Testis (tissue), 3 donors: ENCODE data around the gene PDE6H. TPM values are rescaled to one million over a fixed set of nuclear protein-coding genes. Genes with fewer than 3 reads are reported as not detected.

Experiments used
- DNase-seq: peaks from one replicate; pipeline ENCODE4 v3.0.0-alpha.2; 2019
- H3K27ac ChIP-seq, 2 donors: fragments of 200-600 bp; sonication (generic); one replicate each; pipeline ENCODE4 v1.5.1; 2019
- H3K27me3 ChIP-seq: fragments of 200-600 bp; sonication (generic); one replicate; pipeline ENCODE4 v1.5.1; 2019
- H3K36me3 ChIP-seq: fragments of 200-600 bp; sonication (generic); one replicate; pipeline ENCODE4 v1.5.1; 2017; ENCODE audit warnings: low read depth; ENCODE audit errors: missing control alignments
- H3K4me1 ChIP-seq: fragments of 200-600 bp; sonication (generic); one replicate; pipeline ENCODE4 v1.5.1; 2019
- H3K4me3 ChIP-seq, 2 donors: fragments of 200-600 bp; sonication (generic); one replicate each; pipeline ENCODE4 v1.5.1; 2017 to 2019
- H3K9me3 ChIP-seq: fragments of 200-600 bp; sonication (generic); one replicate; pipeline ENCODE4 v1.5.1; 2017
- POLR2A ChIP-seq: fragments of 450-650 bp; IDR thresholded peaks from one replicate; pipeline ENCODE4 v1.6.1; 2017; ENCODE audit warnings: antibody characterized with exemption, mild to moderate bottlenecking, moderate library complexity
- WGBS, 2 donors: methylation state at CpG; one replicate each; pipeline ENCODE4 v1.1.5; 2018; 5-methylcytosine and 5-hydroxymethylcytosine counted together
- intact Hi-C: fragments of 100-400 bp; cut with DNase I; formaldehyde crosslinking; loops from one replicate; pipeline ENCODE4 v1.15.1; 2023; ENCODE audit warnings: low total_unique reads
- polyA plus RNA-seq: library from polyadenylated mRNA; stranded (reverse); fragments of 350-450 nt; fragmentation: Illumina TruSeq; extraction: RNeasy Lipid Tissue Mini Kit (QIAGEN cat#74804); gene quantifications from one replicate; pipeline ENCODE4 v1.2.3, GENCODE V29; 2014; ENCODE audit warnings: low read depth, low replicate concordance; ENCODE audit not compliant: insufficient read depth
- total RNA-seq, 2 donors: library from RNA; depleted of rRNA; stranded (reverse); fragments of >200 nt; gene quantifications; one replicate each; pipeline ENCODE4 v1.2.3, GENCODE V29; 2016
- TF ChIP-seq, protein P1 (sequence below), 3 experiments: fragments of 450-650 bp in 2 of 3; fragments of 200-600 bp in 1 of 3; sonication (generic) in 1 of 3; IDR thresholded peaks; one replicate each; pipeline ENCODE4 v1.5.1; 2016 to 2019; ENCODE audit warnings: antibody characterized with exemption in 3 of 3, mild to moderate bottlenecking in 2 of 3, moderate library complexity in 1 of 3

PDE6H gene
- total and polyA plus RNA-seq, 3 donors from 2014 or later = not detected

DNA sequence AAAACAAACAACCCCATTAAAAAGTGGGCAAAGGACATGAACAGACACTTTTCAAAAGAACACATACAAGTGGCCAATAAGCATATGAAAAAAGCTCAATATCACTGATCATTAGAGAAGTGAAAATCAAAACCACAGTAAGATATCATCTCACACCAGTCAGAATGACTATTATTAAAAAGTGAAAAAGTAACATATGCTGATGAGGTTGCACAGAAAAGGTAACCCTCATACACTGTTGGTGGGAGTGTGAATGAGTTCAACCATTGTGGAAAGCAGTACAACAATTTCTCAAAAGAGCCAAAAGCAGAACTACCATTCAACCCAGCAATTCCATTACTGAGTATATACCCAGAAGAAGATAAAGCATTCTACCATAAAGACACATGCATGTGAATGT, 18.2 kb downstream of the PDE6H start:
- Histone ChIP-seq H3K4me1 (peaks cover 4% of the 10 kb centered on the region), H3K36me3 (no peaks in the 10 kb centered on the region), H3K27me3 (no peaks in the 10 kb centered on the region), H3K27ac (no peak overlapping the region), H3K9me3 (no peaks in the 10 kb centered on the region), H3K4me3 (no peak overlapping the region)
- TF ChIP-seq POLR2A = no peak
- TF ChIP-seq, protein P1, sequence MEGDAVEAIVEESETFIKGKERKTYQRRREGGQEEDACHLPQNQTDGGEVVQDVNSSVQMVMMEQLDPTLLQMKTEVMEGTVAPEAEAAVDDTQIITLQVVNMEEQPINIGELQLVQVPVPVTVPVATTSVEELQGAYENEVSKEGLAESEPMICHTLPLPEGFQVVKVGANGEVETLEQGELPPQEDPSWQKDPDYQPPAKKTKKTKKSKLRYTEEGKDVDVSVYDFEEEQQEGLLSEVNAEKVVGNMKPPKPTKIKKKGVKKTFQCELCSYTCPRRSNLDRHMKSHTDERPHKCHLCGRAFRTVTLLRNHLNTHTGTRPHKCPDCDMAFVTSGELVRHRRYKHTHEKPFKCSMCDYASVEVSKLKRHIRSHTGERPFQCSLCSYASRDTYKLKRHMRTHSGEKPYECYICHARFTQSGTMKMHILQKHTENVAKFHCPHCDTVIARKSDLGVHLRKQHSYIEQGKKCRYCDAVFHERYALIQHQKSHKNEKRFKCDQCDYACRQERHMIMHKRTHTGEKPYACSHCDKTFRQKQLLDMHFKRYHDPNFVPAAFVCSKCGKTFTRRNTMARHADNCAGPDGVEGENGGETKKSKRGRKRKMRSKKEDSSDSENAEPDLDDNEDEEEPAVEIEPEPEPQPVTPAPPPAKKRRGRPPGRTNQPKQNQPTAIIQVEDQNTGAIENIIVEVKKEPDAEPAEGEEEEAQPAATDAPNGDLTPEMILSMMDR (IDR thresholded peaks at IDR 0.05) = no peak
- no peak for DNase-seq
- intact Hi-C loops = no loop called here

DNA sequence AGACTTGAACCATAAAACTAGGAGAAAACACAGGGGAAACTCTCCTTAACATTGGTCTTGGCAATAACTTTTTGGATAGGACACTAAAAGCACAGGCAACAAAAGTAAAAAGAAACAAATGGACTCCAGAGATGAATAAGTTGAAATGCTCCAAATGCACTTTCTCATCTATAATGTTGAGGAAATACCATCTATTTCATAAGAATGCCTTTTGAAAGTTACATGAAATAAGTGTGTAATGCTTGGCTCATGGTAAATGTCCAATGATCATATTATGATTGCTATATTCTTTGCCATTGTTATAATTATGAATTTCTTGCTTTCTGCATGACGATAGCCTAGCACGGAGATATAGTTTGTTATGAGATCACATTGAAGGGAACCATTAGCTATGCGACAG, 19.8 kb downstream of the PDE6H start:
- WGBS, 2 donors = 93 to 97% methylated on average over 3 of the region's 3 CpGs
- TF ChIP-seq, protein P1 (IDR thresholded peaks at IDR 0.05) = no peak
- no peak for TF ChIP-seq POLR2A
- no peak for DNase-seq
- Histone ChIP-seq H3K4me1 (peaks cover 4% of the 10 kb centered on the region), H3K4me3 (no peak overlapping the region), H3K27ac (no peak overlapping the region), H3K9me3 (no peaks in the 10 kb centered on the region), H3K27me3 (no peaks in the 10 kb centered on the region), H3K36me3 (no peaks in the 10 kb centered on the region)
- intact Hi-C loops = no loop called here

DNA sequence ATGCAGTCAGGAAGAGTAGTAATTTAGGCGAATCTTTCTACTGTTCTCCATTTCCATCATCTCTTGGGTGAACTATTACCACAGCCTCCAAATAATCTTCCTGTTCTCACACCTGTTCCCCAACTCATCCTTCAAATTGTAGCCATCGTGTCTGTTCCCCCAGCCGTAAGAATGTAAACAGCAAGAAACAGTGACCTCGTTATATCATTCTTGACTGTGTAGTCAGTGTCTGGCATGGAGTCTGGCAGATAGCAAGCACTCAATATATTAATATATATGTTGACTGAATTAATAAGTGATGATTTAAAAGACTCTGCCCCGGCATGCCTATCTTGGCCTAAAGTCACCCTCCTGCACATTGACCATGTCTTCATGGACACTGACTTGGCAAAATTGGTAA, 20.3 kb downstream of the PDE6H start:
- intact Hi-C loops = no loop called here

DNA sequence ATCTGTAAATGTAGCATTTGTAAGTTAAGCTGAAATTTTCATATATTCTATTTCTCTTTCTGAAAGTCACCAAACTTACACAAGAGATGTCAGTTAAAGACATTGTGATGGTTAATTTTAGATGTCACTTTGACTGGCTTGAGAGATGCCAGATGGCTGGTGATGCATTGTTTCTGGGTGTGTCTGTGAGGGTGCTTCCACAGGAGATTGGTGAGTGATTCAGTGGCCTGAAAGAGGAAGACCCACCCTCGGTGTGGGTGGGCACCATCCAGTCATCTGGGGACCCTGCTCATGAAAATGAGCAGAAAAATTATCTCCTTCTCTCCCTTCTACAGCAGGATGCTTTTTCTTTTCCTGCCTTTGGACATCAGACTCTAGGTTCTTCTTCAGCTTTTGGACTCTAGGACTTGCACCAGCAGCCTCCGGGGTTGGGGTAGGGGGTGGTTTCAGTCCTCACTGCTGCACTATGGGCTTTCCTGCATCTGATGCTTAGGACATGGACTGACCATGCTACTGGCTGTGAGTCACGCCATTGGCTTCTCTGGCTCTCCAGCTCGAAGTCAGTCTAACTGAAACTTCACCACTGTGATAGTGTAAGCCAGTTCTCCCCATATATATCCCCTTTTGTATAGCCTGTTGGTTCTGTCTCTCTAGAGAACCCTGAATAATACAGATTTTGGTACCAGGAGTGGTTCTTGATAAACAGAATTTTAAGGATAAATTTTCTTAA, 20.9 kb downstream of the PDE6H start:
- H3K36me3 ChIP-seq = no peaks in the 10 kb centered on the region
- no peaks in the 10 kb centered on the region for H3K9me3 ChIP-seq
- no peak overlapping the region for H3K4me3 ChIP-seq
- peaks cover 4% of the 10 kb centered on the region for H3K4me1 ChIP-seq
- WGBS, 2 donors = 82 to 85% methylated on average over 4 of the region's 4 CpGs
- DNase-seq = no peak
- H3K27ac ChIP-seq = no peak overlapping the region
- TF ChIP-seq POLR2A = no peak
- TF ChIP-seq, protein P1 (IDR thresholded peaks at IDR 0.05) = no peak
- H3K27me3 ChIP-seq = no peaks in the 10 kb centered on the region
- intact Hi-C loops = no loop called here

More for the DNA sequence above, 20.3 kb downstream of the PDE6H start:
- Histone ChIP-seq H3K36me3 (no peaks in the 10 kb centered on the region), H3K9me3 (no peaks in the 10 kb centered on the region), H3K27me3 (no peaks in the 10 kb centered on the region), H3K4me1 (peaks cover 4% of the 10 kb centered on the region), H3K27ac (no peak overlapping the region), H3K4me3 (no peak overlapping the region)
- 79% methylated on average over 5 of the region's 5 CpGs for WGBS, 2 donors
- no peak for DNase-seq
- TF ChIP-seq POLR2A = no peak
- TF ChIP-seq, protein P1 (IDR thresholded peaks at IDR 0.05) = no peak

DNA sequence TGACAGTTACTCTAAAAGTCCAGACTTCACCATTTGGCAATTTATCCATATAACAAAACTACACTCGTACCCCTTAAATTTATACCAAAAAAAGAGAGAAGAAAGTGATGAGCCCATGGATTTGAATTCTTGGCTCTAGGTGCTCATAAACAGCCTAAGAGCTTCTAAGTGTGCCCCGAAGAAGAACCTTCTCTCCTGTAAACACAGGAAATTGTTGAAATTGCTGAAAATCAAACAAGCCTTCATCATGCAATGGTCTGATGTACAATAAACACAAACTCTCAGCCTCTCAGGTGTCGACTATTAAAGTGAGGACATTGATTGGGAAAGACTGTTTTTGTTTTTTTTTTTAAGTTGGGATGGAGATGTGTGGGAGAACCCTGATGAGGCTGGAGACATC, 21.8 kb downstream of the PDE6H start:
- no peak for DNase-seq
- TF ChIP-seq, protein P1 (IDR thresholded peaks at IDR 0.05) = no peak
- no peak for TF ChIP-seq POLR2A
- intact Hi-C loops = no loop called here
- Histone ChIP-seq H3K4me3 (no peak overlapping the region), H3K27me3 (no peaks in the 10 kb centered on the region), H3K4me1 (peaks cover 4% of the 10 kb centered on the region), H3K9me3 (no peaks in the 10 kb centered on the region), H3K27ac (no peak overlapping the region), H3K36me3 (no peaks in the 10 kb centered on the region)
- 69% methylated on average over 3 of the region's 3 CpGs for WGBS, 2 donors
